Tibial nerve (tissue), 4 donors: ENCODE data around the gene PIEZO1. TPM values are rescaled to one million over a fixed set of nuclear protein-coding genes. Genes with fewer than 3 reads are reported as not detected.

ENCODE experiments used
- DNase-seq, 2 donors: peaks; one replicate each; pipeline ENCODE4 v3.0.0-alpha.2; 2019; ENCODE audit warnings: low spot score in 2 of 2
- H3K27ac ChIP-seq, 4 donors: fragments of 200-600 bp; sonication (generic) in 3 of 4; one replicate each; pipeline ENCODE4 v1.5.1; 2017 to 2019; ENCODE audit warnings: mild to moderate bottlenecking in 1 of 4
- H3K27me3 ChIP-seq, 2 donors: fragments of 200-600 bp; sonication (generic) in 1 of 2; one replicate each; pipeline versions ENCODE4 v1.5.1 to v1.6.0; 2017 to 2019
- H3K36me3 ChIP-seq, 3 donors: fragments of 200-600 bp; sonication (generic); one replicate each; pipeline ENCODE4 v1.5.1; 2018 to 2019
- H3K4me1 ChIP-seq, 4 donors: fragments of 200-600 bp; sonication (generic) in 3 of 4; one replicate each; pipeline ENCODE4 v1.5.1; 2017 to 2019
- H3K4me3 ChIP-seq, 4 donors: fragments of 200-600 bp; sonication (generic) in 3 of 4; one replicate each; pipeline ENCODE4 v1.5.1; 2017 to 2019; ENCODE audit warnings: mild to moderate bottlenecking in 1 of 4, moderate library complexity in 1 of 4
- H3K9me3 ChIP-seq, 4 donors: fragments of 200-600 bp; sonication (generic) in 3 of 4; one replicate each; pipeline ENCODE4 v1.5.1; 2017 to 2019
- EP300 ChIP-seq, 2 donors: sonication (generic); formaldehyde crosslinking; IDR thresholded peaks; one replicate each; pipeline ENCODE4 v1.6.1; 2017; ENCODE audit warnings: antibody characterized with exemption in 2 of 2, mild to moderate bottlenecking in 1 of 2
- POLR2A ChIP-seq, 2 donors: fragments of 450-650 bp; IDR thresholded peaks; one replicate each; pipeline ENCODE4 v1.6.1; 2017; ENCODE audit warnings: antibody characterized with exemption in 2 of 2, mild to moderate bottlenecking in 2 of 2, moderate library complexity in 2 of 2
- WGBS, 2 donors: methylation state at CpG; one replicate each; pipeline ENCODE4 v1.1.5; 2018; 5-methylcytosine and 5-hydroxymethylcytosine counted together
- total RNA-seq, 4 donors: library from RNA; depleted of rRNA; stranded (reverse); fragments of >200 nt; gene quantifications; one replicate each; pipeline ENCODE4 v1.1.0, GENCODE V29; 2016
- TF ChIP-seq, protein P1 (sequence below), 5 experiments: fragments of 200-600 bp in 3 of 5; fragments of 450-650 bp in 2 of 5; sonication (generic) in 3 of 5; IDR thresholded peaks; one replicate each; pipeline ENCODE4 v1.5.1; 2016 to 2019; ENCODE audit warnings: antibody characterized with exemption in 5 of 5, mild to moderate bottlenecking in 3 of 5, moderate library complexity in 2 of 5

The PIEZO1 gene
- total RNA-seq, 4 donors from 2014 or later: 90.5 to 309 (median 165) TPM

GRCh38 chr16:88706229-88706964, 78.6 kb downstream of the PIEZO1 start, which contains the start of the genes CTU2 and RNF166:
CTU2 (plus strand) TSS chr16:88706503; CDS start chr16:88706531, 28 bp downstream.
RNF166 (minus strand) TSS chr16:88706408; CDS start chr16:88706325, 83 bp downstream.
- peak within 1 kb of the TSS; percentile 59 to 95 (median 86) for H3K27ac ChIP-seq
- H3K36me3 ChIP-seq: peaks cover 0 to 25% (median 0%) of the 10 kb centered on the region in 3 donors
- no peaks in the 10 kb centered on the region for H3K27me3 ChIP-seq
- peak; percentile 74 to 80 for DNase-seq
- TF ChIP-seq POLR2A (IDR thresholded peaks at IDR 0.05): peak; percentile 66 to 90
- TF ChIP-seq, protein P1, sequence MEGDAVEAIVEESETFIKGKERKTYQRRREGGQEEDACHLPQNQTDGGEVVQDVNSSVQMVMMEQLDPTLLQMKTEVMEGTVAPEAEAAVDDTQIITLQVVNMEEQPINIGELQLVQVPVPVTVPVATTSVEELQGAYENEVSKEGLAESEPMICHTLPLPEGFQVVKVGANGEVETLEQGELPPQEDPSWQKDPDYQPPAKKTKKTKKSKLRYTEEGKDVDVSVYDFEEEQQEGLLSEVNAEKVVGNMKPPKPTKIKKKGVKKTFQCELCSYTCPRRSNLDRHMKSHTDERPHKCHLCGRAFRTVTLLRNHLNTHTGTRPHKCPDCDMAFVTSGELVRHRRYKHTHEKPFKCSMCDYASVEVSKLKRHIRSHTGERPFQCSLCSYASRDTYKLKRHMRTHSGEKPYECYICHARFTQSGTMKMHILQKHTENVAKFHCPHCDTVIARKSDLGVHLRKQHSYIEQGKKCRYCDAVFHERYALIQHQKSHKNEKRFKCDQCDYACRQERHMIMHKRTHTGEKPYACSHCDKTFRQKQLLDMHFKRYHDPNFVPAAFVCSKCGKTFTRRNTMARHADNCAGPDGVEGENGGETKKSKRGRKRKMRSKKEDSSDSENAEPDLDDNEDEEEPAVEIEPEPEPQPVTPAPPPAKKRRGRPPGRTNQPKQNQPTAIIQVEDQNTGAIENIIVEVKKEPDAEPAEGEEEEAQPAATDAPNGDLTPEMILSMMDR (IDR thresholded peaks at IDR 0.05): peak in 2 of 5 experiments; percentile 41 to 52
- TF ChIP-seq EP300 (IDR thresholded peaks at IDR 0.05): peak; percentile 27 to 91
- 1 to 2% methylated on average over 21 of the region's 86 CpGs for WGBS, 2 donors
- H3K4me3 ChIP-seq: peak within 1 kb of the TSS; percentile 82 to 97 (median 86)
- H3K9me3 ChIP-seq: no peaks in the 10 kb centered on the region
- H3K4me1 ChIP-seq: peaks cover 0 to 63% (median 28%) of the 10 kb centered on the region in 4 donors

DNA sequence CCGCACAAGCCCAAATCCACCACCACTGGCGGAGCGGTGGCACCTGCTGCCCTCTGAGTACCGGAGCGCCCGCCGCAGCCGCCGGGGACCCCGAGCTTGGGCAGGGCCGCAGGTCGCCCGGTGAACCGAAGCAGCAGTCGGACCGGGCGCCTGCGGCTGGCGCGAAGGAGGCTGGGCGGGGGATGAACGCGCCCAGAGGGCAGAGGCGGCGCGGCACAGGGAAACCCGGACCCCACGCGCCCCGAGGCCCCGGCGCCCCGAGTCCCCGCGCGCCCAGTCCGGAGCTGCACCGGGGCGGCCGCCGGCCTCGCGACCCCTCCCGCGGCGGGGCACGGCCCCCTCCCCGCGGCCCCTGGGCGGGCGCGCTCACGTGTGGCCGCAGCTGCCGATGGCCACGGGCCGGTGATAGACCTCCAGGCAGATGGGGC, 79.2 kb downstream of the PIEZO1 start:
- Histone ChIP-seq H3K36me3 (peaks cover 0 to 31% (median 0%) of the 10 kb centered on the region in 3 donors), H3K4me1 (peaks cover 0 to 69% (median 32%) of the 10 kb centered on the region in 4 donors), H3K27ac (peak overlapping the region; percentile 59 to 95 (median 86)), H3K4me3 (peak overlapping the region; percentile 82 to 97 (median 86)), H3K27me3 (no peaks in the 10 kb centered on the region), H3K9me3 (no peaks in the 10 kb centered on the region)
- WGBS, 2 donors: 1% methylated on average over 15 to 41 of the region's 57 CpGs
- TF ChIP-seq EP300 (IDR thresholded peaks at IDR 0.05) (no peak), POLR2A (IDR thresholded peaks at IDR 0.05) (no peak)
- TF ChIP-seq, protein P1 (IDR thresholded peaks at IDR 0.05): no peak
- DNase-seq: no peak

GRCh38 chr16:88705076-88705684, 79.8 kb downstream of the PIEZO1 start:
- H3K4me1 ChIP-seq: peaks cover 0 to 76% (median 33%) of the 10 kb centered on the region in 4 donors
- H3K9me3 ChIP-seq: no peaks in the 10 kb centered on the region
- 30 to 37% methylated on average over 9 of the region's 9 CpGs for WGBS, 2 donors
- TF ChIP-seq POLR2A (IDR thresholded peaks at IDR 0.05) (no peak), EP300 (IDR thresholded peaks at IDR 0.05) (no peak)
- TF ChIP-seq, protein P1 (IDR thresholded peaks at IDR 0.05): no peak
- peak overlapping the region; percentile 59 to 95 (median 86) for H3K27ac ChIP-seq
- peak overlapping the region; percentile 52 to 97 (median 86) for H3K4me3 ChIP-seq
- H3K36me3 ChIP-seq: peaks cover 0 to 37% (median 0%) of the 10 kb centered on the region in 3 donors
- no peak for DNase-seq
- no peaks in the 10 kb centered on the region for H3K27me3 ChIP-seq

DNA sequence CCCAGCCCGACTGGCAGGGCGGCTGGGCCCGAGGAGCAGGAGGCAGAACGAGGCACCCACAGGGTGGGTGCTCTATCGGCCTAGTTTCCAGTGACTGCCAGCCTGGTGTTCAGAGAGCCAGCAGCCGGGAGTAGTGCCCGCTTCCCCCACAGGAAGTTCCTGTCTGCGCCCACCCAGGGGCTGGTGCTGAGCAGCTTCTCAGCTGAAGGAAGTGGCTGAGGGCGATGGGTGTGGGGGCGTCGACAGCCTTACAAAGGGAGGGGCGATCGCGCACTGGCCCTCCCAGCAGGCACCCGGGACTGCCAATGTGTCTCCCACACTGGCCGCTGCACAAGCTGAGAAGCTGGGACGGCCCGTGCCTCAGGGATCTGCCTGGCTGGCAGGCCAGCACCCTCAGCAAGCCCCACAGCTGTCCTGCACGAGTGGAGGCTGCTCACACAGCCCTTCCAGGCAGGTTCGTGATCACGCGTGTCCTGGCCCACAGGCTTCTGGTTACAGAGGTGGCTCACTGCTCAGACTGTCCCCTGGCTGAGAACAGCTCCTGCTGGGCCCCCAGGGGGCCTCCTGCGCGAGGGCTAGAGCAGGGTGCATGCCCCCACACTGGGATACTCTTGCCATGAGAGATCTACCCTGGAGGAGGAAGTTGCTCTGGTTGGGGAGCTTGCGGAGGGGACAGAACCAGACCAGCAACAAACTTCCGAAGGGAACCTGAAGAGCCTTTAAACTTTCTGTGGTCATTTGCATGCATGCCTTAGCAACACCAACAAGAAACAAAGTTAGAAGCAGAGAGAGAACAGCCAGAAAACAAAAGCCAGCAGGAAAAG, 81.3 kb downstream of the PIEZO1 start:
- WGBS, 2 donors: 52 to 53% methylated on average over 12 to 25 of the region's 26 CpGs
- DNase-seq: no peak
- TF ChIP-seq EP300 (IDR thresholded peaks at IDR 0.05) (peak in 1 of 2 donors; percentile 75), POLR2A (IDR thresholded peaks at IDR 0.05) (peak in 1 of 2 donors; percentile 33)
- TF ChIP-seq, protein P1 (IDR thresholded peaks at IDR 0.05): no peak
- Histone ChIP-seq H3K27ac (peak overlapping the region in 3 of 4 donors; percentile 84 to 95 (median 89)), H3K4me1 (peaks cover 0 to 83% (median 38%) of the 10 kb centered on the region in 4 donors), H3K27me3 (no peaks in the 10 kb centered on the region), H3K9me3 (no peaks in the 10 kb centered on the region), H3K4me3 (peak overlapping the region in 2 of 4 donors; percentile 10 to 88), H3K36me3 (peaks cover 0 to 45% (median 0%) of the 10 kb centered on the region in 3 donors)
